DOHH2 (cell line): ENCODE results near the gene FAAP100.
"Not testable (repeated sequence)": the region's sequence is repeated elsewhere in the genome, so short reads cannot be mapped to it uniquely, and the experiment has no call there.

Experiments
- H3F3A ChIP-seq: fragments of 200-600 bp; sonication (generic), shearing (Covaris generic); 2 replicates; pipeline ENCODE4 v1.6.0; 2016; ENCODE audit warnings: antibody characterized with exemption, mild to moderate bottlenecking; ENCODE audit not compliant: control insufficient read depth, insufficient read depth
- H3K27ac ChIP-seq: fragments of 200-600 bp; sonication (generic); 2 replicates; pipeline ENCODE4 v1.5.1; 2014; ENCODE audit warnings: low read depth, mild to moderate bottlenecking, low read length, moderate library complexity
- H3K27me3 ChIP-seq: fragments of 200-600 bp; sonication (generic); 2 replicates; pipeline ENCODE4 v1.6.1; 2014; ENCODE audit warnings: mild to moderate bottlenecking, low read length, mixed read lengths; ENCODE audit not compliant: control insufficient read depth
- H3K36me3 ChIP-seq: fragments of 200-600 bp; sonication (generic); 2 replicates; pipeline ENCODE4 v1.6.1; 2014; ENCODE audit warnings: mild to moderate bottlenecking, low read length, moderate library complexity, mixed read lengths; ENCODE audit not compliant: control insufficient read depth
- H3K4me1 ChIP-seq: fragments of 200-600 bp; sonication (generic); 2 replicates; pipeline ENCODE4 v1.6.1; 2014; ENCODE audit warnings: mild to moderate bottlenecking, low read length, mixed read lengths; ENCODE audit not compliant: control insufficient read depth
- H3K4me2 ChIP-seq: fragments of 200-600 bp; sonication (generic); 2 replicates; pipeline ENCODE4 v1.6.0; 2014; ENCODE audit warnings: mild to moderate bottlenecking, low read length, moderate library complexity
- H3K4me3 ChIP-seq: fragments of 200-600 bp; sonication (generic); 2 replicates; pipeline ENCODE4 v1.5.1; 2014; ENCODE audit warnings: mild to moderate bottlenecking, low read length, mixed read lengths
- H3K79me2 ChIP-seq: fragments of 200-600 bp; sonication (generic); 2 replicates; pipeline ENCODE4 v1.6.1; 2014; ENCODE audit warnings: mild to moderate bottlenecking, low read length, mixed read lengths; ENCODE audit not compliant: control insufficient read depth
- H3K9me2 ChIP-seq: fragments of 200-600 bp; sonication (generic); replicated peaks from 2 replicates; pipeline ENCODE4 v1.6.1; 2014; ENCODE audit warnings: mild to moderate bottlenecking, low read length, mixed read lengths; ENCODE audit not compliant: control insufficient read depth
- H3K9me3 ChIP-seq: fragments of 200-600 bp; sonication (generic); 2 replicates; pipeline ENCODE4 v1.6.1; 2014; ENCODE audit warnings: antibody characterized with exemption, low read length, mixed read lengths; ENCODE audit not compliant: control insufficient read depth, insufficient read depth
- H4K20me1 ChIP-seq: fragments of 200-600 bp; sonication (generic); 2 replicates; pipeline ENCODE4 v1.6.0; 2014; ENCODE audit warnings: low read depth, mild to moderate bottlenecking, antibody characterized with exemption, low read length, moderate library complexity; ENCODE audit not compliant: control insufficient read depth, insufficient read depth
- CTCF ChIP-seq: fragments of 200-600 bp; sonication (generic); IDR thresholded peaks from one replicate; pipeline ENCODE4 v1.5.1; 2014; ENCODE audit warnings: antibody characterized with exemption, mild to moderate bottlenecking, low read depth, low read length; ENCODE audit not compliant: poor library complexity, severe bottlenecking
- EZH2phosphoT487 ChIP-seq: fragments of 200-600 bp; sonication (generic); IDR thresholded peaks from 2 replicates; pipeline ENCODE4 v1.6.1; 2017; ENCODE audit warnings: borderline replicate concordance, mild to moderate bottlenecking, antibody characterized with exemption, low read length, moderate library complexity, mixed read lengths

The FAAP100 gene

GRCh38 chr17:81590121-81590520 is 38.0 kb upstream of the FAAP100 start:
- H3K79me2 ChIP-seq = no peaks in the 10 kb centered on the region
- H3F3A ChIP-seq = no peaks in the 10 kb centered on the region
- TF ChIP-seq EZH2phosphoT487 (no peak), CTCF (no peak)
- no peaks in the 10 kb centered on the region for H3K9me2 ChIP-seq
- no peak overlapping the region for H3K4me2 ChIP-seq
- H3K9me3 ChIP-seq = no peaks in the 10 kb centered on the region
- no peak overlapping the region for H3K27ac ChIP-seq
- peaks cover 3% of the 10 kb centered on the region; the same call in 1 of the 2 replicates for H4K20me1 ChIP-seq
- no peaks in the 10 kb centered on the region for H3K4me1 ChIP-seq
- H3K36me3 ChIP-seq = peaks cover 83% of the 10 kb centered on the region
- no peaks in the 10 kb centered on the region for H3K27me3 ChIP-seq
- H3K4me3 ChIP-seq = no peak overlapping the region

DNA sequence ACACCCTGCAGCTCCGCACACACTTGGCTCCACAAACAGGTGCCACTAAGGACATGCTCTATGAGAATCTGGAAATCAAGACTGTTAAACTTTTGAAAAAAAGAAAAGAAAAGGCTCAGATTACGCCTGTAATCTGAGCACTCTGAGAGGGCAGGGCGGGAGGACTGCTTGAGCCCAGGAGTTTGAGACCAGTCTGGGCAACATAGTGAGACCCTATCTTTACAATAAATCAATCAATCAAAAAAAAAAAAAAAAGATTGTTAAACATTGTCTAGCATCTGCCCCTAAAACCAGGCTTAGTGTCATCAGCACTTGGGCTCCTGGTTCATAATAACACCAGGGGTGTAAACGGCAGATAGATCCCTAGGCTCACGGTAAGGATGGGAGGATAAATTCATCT is 37.5 kb upstream of the FAAP100 start:
- Histone ChIP-seq H3K4me3 (no peak overlapping the region), H3K27me3 (no peaks in the 10 kb centered on the region), H3K9me3 (no peaks in the 10 kb centered on the region), H4K20me1 (peaks cover 3% of the 10 kb centered on the region; the same call in 1 of the 2 replicates), H3K79me2 (no peaks in the 10 kb centered on the region), H3K4me2 (no peak overlapping the region), H3F3A (no peaks in the 10 kb centered on the region), H3K4me1 (no peaks in the 10 kb centered on the region), H3K9me2 (no peaks in the 10 kb centered on the region), H3K36me3 (peaks cover 82% of the 10 kb centered on the region), H3K27ac (no peak overlapping the region)
- TF ChIP-seq CTCF (no peak), EZH2phosphoT487 (no peak)

- no peaks in the 10 kb centered on the region for H3K27me3 ChIP-seq
- peaks cover 86% of the 10 kb centered on the region for H3K36me3 ChIP-seq
- H4K20me1 ChIP-seq = no peaks in the 10 kb centered on the region
- H3K9me2 ChIP-seq = no peaks in the 10 kb centered on the region
- peaks cover 3% of the 10 kb centered on the region; the same call in 1 of the 2 replicates for H3K79me2 ChIP-seq
- H3K27ac ChIP-seq = no peak overlapping the region
- H3K9me3 ChIP-seq = no peaks in the 10 kb centered on the region
- no peak overlapping the region for H3K4me3 ChIP-seq
- H3K4me1 ChIP-seq = no peaks in the 10 kb centered on the region
- H3K4me2 ChIP-seq = no peak overlapping the region
- H3F3A ChIP-seq = no peaks in the 10 kb centered on the region
- TF ChIP-seq CTCF (no peak), EZH2phosphoT487 (no peak)
These were observed 33.9 kb upstream of the FAAP100 start for GRCh38 chr17:81586096-81586495.

DNA sequence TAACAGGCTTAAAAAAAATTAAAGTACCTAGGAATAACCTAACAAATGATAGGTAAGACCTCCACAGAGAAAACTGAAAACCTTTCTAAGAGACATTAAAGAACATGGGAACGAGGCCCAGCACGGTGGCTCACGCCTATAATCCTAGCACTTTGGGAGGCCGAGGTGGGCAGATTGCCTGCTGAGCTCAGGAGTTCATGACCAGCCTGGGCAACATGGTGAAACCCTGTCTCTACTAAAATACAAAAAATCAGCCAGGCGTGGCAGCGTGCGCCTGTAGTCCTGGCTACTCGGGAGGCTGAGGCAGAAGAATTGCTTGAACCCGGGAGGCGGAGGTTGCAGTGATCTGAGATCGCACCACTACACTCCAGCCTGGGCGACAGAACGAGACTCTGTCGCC is 32.6 kb upstream of the FAAP100 start:
- H3K36me3 ChIP-seq = peaks cover 80% of the 10 kb centered on the region
- not testable (repeated sequence) for H3K9me2 ChIP-seq, H3F3A ChIP-seq, H3K9me3 ChIP-seq, H3K27me3 ChIP-seq, H3K4me3 ChIP-seq, H3K79me2 ChIP-seq, H4K20me1 ChIP-seq, H3K4me1 ChIP-seq, H3K4me2 ChIP-seq, H3K27ac ChIP-seq
